A549 (cell line): Measurements from ENCODE around the gene KCNMA1. TPM values are rescaled to one million over a fixed set of nuclear protein-coding genes. Genes with fewer than 3 reads are reported as not detected.

Experiments
- ATAC-seq, 2 experiments: fragments of 200-7000 bp in 1 of 2; fragments of >200 bp in 1 of 2; cut with Nextera tagmentation in 1 of 2; cut with Tn5 transposase in 1 of 2; 3 replicates each; pipeline versions ENCODE4 v1.8.0 to v1.9.1; 2018 to 2020; ENCODE audit warnings: mild to moderate bottlenecking in 1 of 2, moderate library complexity in 1 of 2
- CTCF ChIA-PET: fragments of 300-600 bp; sonication (Branson Sonifier 250); formaldehyde crosslinking; extraction: SDS; loops from one replicate; lab custom pipeline; 2021; ENCODE audit warnings: antibody characterized with exemption, inconsistent platforms; lab: Yijun Ruan, JAX
- POLR2A ChIA-PET: fragments of 350-600 bp; formaldehyde crosslinking; extraction: SDS; loops from one replicate; lab custom pipeline; 2021; ENCODE audit warnings: antibody characterized with exemption, inconsistent platforms; lab: Yijun Ruan, JAX
- DNase-seq, 2 experiments: peaks; one replicate each; pipeline versions ENCODE4 v3.0.0 to v3.0.0-alpha.2; 2011 to 2016; ENCODE audit warnings: low read depth in 1 of 2, low spot score in 1 of 2
- FAIRE-seq: peaks from 2 replicates; lab custom pipeline; 2011; peaks lifted over from hg19 to GRCh38; lab: Jason Lieb, UNC
- H3K27ac ChIP-seq, 2 experiments: fragments of >200 bp; sonication (Bioruptor Twin); formaldehyde crosslinking; 3 replicates each; pipeline ENCODE4 v1.5.1; 2016 to 2017
- H3K4me1 ChIP-seq: fragments of >200 bp; sonication (Bioruptor Twin); formaldehyde crosslinking; 3 replicates; pipeline ENCODE4 v1.6.1; 2016
- H3K4me2 ChIP-seq: fragments of >200 bp; sonication (Bioruptor Twin); formaldehyde crosslinking; 3 replicates; pipeline ENCODE4 v1.6.1; 2016
- H3K4me3 ChIP-seq: fragments of >200 bp; sonication (Bioruptor Twin); formaldehyde crosslinking; 3 replicates; pipeline ENCODE4 v1.5.1; 2016
- H3K9me3 ChIP-seq: fragments of >200 bp; sonication (Bioruptor Twin); formaldehyde crosslinking; 3 replicates; pipeline ENCODE4 v1.6.1; 2016
- CBX2 ChIP-seq: fragments of 200-600 bp; sonication (generic); IDR thresholded peaks from 2 replicates; pipeline ENCODE4 v1.6.1; 2016; ENCODE audit warnings: low read depth, mild to moderate bottlenecking, borderline replicate concordance
- CEBPB ChIP-seq, 2 experiments: fragments of >200 bp in 1 of 2; sonication (Bioruptor Twin) in 1 of 2; formaldehyde crosslinking in 1 of 2; IDR thresholded peaks; 2 replicates each; pipeline ENCODE4 v1.6.1; 2012 to 2016
- CHD2 ChIP-seq: fragments of 150-350 bp; IDR thresholded peaks from 2 replicates; pipeline ENCODE4 v1.6.1; 2014; ENCODE audit warnings: low read length; ENCODE audit not compliant: partially characterized antibody
- CTCF ChIP-seq: fragments of >200 bp; sonication (Bioruptor Twin); formaldehyde crosslinking; IDR thresholded peaks from 3 replicates; pipeline ENCODE4 v1.5.1; 2016
- ELK1 ChIP-seq: fragments of 150-350 bp; IDR thresholded peaks from 2 replicates; pipeline ENCODE4 v1.6.1; 2014; ENCODE audit warnings: low read depth, mild to moderate bottlenecking, low read length
- ESRRA ChIP-seq: fragments of 150-350 bp; IDR thresholded peaks from 2 replicates; pipeline ENCODE4 v1.6.1; 2014; ENCODE audit warnings: mild to moderate bottlenecking, low read length, borderline replicate concordance
- FOXS1 ChIP-seq: fragments of 250-450 bp; sonication (Bioruptor Pico); IDR thresholded peaks from 2 replicates; pipeline ENCODE4 v1.5.0; 2020; ENCODE audit warnings: mild to moderate bottlenecking, moderate library complexity
- HDAC2 ChIP-seq: fragments of 200-600 bp; sonication (generic); IDR thresholded peaks from 2 replicates; pipeline ENCODE4 v1.6.1; 2016
- HES2 ChIP-seq: fragments of >200 bp; sonication (Bioruptor Twin); formaldehyde crosslinking; IDR thresholded peaks from 2 replicates; pipeline ENCODE4 v1.6.1; 2016
- HOXB5 ChIP-seq: fragments of 250-450 bp; sonication (Bioruptor Pico); IDR thresholded peaks from 2 replicates; pipeline ENCODE4 v1.5.0; 2020; ENCODE audit warnings: mild to moderate bottlenecking, moderate library complexity
- JUN ChIP-seq, 2 experiments: fragments of >200 bp; sonication (Bioruptor Twin); formaldehyde crosslinking; IDR thresholded peaks; 2 replicates in 1 of 2; 3 replicates in 1 of 2; pipeline ENCODE4 v1.6.1; 2016 to 2017
- JUNB ChIP-seq: fragments of >200 bp; sonication (Bioruptor Twin); formaldehyde crosslinking; IDR thresholded peaks from 2 replicates; pipeline ENCODE4 v1.6.1; 2016
- KDM1A ChIP-seq: fragments of 200-600 bp; sonication (generic); IDR thresholded peaks from 2 replicates; pipeline ENCODE4 v1.6.1; 2016; ENCODE audit warnings: low read depth, mild to moderate bottlenecking
- MAZ ChIP-seq: fragments of 150-350 bp; IDR thresholded peaks from 2 replicates; pipeline ENCODE4 v1.6.1; 2014; ENCODE audit warnings: antibody characterized with exemption, low read depth, low read length, borderline replicate concordance
- NFE2L2 ChIP-seq: fragments of 150-350 bp; conservative IDR thresholded peaks from 2 replicates; pipeline ENCODE4 v1.6.1; 2014; ENCODE audit warnings: low read length
- NPAS2 ChIP-seq: fragments of 250-450 bp; sonication (Bioruptor Pico); IDR thresholded peaks from 2 replicates; pipeline ENCODE4 v1.8.0; 2022; ENCODE audit warnings: mild to moderate bottlenecking, moderate library complexity, borderline replicate concordance
- RAD21 ChIP-seq, 2 experiments: fragments of >200 bp in 1 of 2; sonication (Bioruptor Twin) in 1 of 2; formaldehyde crosslinking in 1 of 2; IDR thresholded peaks in 1 of 2; conservative IDR thresholded peaks in 1 of 2; 2 replicates in 1 of 2; 3 replicates in 1 of 2; pipeline ENCODE4 v1.6.1; 2012 to 2018; ENCODE audit warnings: inconsistent platforms in 1 of 2
- RARB ChIP-seq: fragments of 250-450 bp; sonication (Bioruptor Pico); IDR thresholded peaks from 2 replicates; pipeline ENCODE4 v1.8.0; 2021; ENCODE audit warnings: mild to moderate bottlenecking, moderate library complexity
- RFX5 ChIP-seq: fragments of 450-650 bp; IDR thresholded peaks from 2 replicates; pipeline ENCODE4 v1.7.1; 2014; ENCODE audit warnings: antibody characterized with exemption, mild to moderate bottlenecking, moderate library complexity
- RNF2 ChIP-seq: fragments of 200-600 bp; sonication (generic); IDR thresholded peaks from 2 replicates; pipeline ENCODE4 v1.6.1; 2016; ENCODE audit warnings: low read depth, mild to moderate bottlenecking, antibody characterized with exemption, moderate library complexity, borderline replicate concordance
- SREBF2 ChIP-seq: fragments of 450-650 bp; IDR thresholded peaks from 2 replicates; pipeline ENCODE4 v1.6.1; 2014; ENCODE audit warnings: mild to moderate bottlenecking, moderate library complexity
- ZC3H11A ChIP-seq: fragments of 450-650 bp; IDR thresholded peaks from 2 replicates; pipeline ENCODE4 v1.6.1; 2014; ENCODE audit warnings: antibody characterized with exemption, mild to moderate bottlenecking
- WGBS: methylation state at CpG from one replicate; pipeline ENCODE4 v1.1.6; 2017; ENCODE audit errors: missing lambda C conversion rate; 5-methylcytosine and 5-hydroxymethylcytosine counted together
- polyA plus RNA-seq, 4 experiments: library from polyadenylated mRNA; depleted of rRNA in 3 of 4; stranded (reverse); fragments of >200 nt; fragmentation: RNase III in 1 of 4; extraction: RNeasy Plus Mini Kit Qiagen cat#74134 plus additional on column Dnase treatment in 1 of 4; gene quantifications; 2 replicates in 3 of 4; 3 replicates in 1 of 4; pipeline ENCODE4 v1.2.3, GENCODE V29; 2011 to 2017

Gene KCNMA1
- polyA plus RNA-seq, 2 of the 4 experiments (the other 2 are of a cell fraction): 14.9 to 30.6 TPM

GRCh38 chr10:77241350-77241725, 396.3 kb downstream of the KCNMA1 start:
- Histone ChIP-seq H3K27ac (no peak overlapping the region), H3K4me2 (no peak overlapping the region), H3K4me3 (no peak overlapping the region), H3K9me3 (no peaks in the 10 kb centered on the region), H3K4me1 (peaks cover 7% of the 10 kb centered on the region; the same call in 1 of the 3 replicates)
- no peak for TF ChIP-seq ZC3H11A
- TF ChIP-seq RAD21 (conservative IDR thresholded peaks at IDR 0.05 in 1 of 2, IDR thresholded peaks at IDR 0.05 in 1 of 2): no peak
- TF ChIP-seq NFE2L2: no peak
- no peak for TF ChIP-seq CBX2
- TF ChIP-seq JUN (IDR thresholded peaks at IDR 0.05): no peak
- no peak for TF ChIP-seq HES2
- FAIRE-seq: no peak
- ChIA-PET POLR2A (no interaction called here), CTCF (interaction anchor here (0.8 to 2.9 kb wide), 5 partner anchors 9 to 400 kb away, joined by 3 to 14 read pairs (median 8); no protein-coding TSS in a partner anchor)
- ATAC-seq: no peak
- WGBS: 58% methylated on average over 3 of the region's 3 CpGs
- no peak for DNase-seq

GRCh38 chr10:77240706-77241349, 396.8 kb downstream of the KCNMA1 start:
- Histone ChIP-seq H3K9me3 (no peaks in the 10 kb centered on the region), H3K4me3 (no peak overlapping the region), H3K4me1 (peaks cover 7% of the 10 kb centered on the region; the same call in 1 of the 3 replicates), H3K27ac (no peak overlapping the region), H3K4me2 (no peak overlapping the region)
- FAIRE-seq (no peak), ATAC-seq (no peak), DNase-seq (no peak)
- TF ChIP-seq HDAC2: no peak
- TF ChIP-seq HOXB5 (CRISPR knock-in tag): no peak
- no peak for TF ChIP-seq CHD2
- TF ChIP-seq NPAS2 (CRISPR knock-in tag): no peak
- no peak for TF ChIP-seq FOXS1 (CRISPR knock-in tag)
- TF ChIP-seq JUNB: no peak
- TF ChIP-seq KDM1A: no peak
- TF ChIP-seq SREBF2: no peak
- no peak for TF ChIP-seq CEBPB (IDR thresholded peaks at IDR 0.05)
- TF ChIP-seq RFX5: no peak
- TF ChIP-seq ESRRA: no peak
- no peak for TF ChIP-seq ELK1
- no peak for TF ChIP-seq RNF2
- TF ChIP-seq CTCF: no peak
- no peak for TF ChIP-seq RARB (CRISPR knock-in tag)
- TF ChIP-seq ZC3H11A: no peak
- TF ChIP-seq MAZ: no peak
- 90% methylated on average over 4 of the region's 4 CpGs for WGBS
- CTCF ChIA-PET: interaction anchor here (2.1 to 2.9 kb wide), 4 partner anchors 10 to 404 kb away, joined by 5 to 14 read pairs (median 11); no protein-coding TSS in a partner anchor
- POLR2A ChIA-PET: no interaction called here
